ENCODE results near the gene MESP2. TPM values are rescaled to one million over a fixed set of nuclear protein-coding genes. Genes with fewer than 3 reads are reported as not detected.

The MESP2 gene
- total RNA-seq, 2 donors from 2014 or later = not detected

DNA sequence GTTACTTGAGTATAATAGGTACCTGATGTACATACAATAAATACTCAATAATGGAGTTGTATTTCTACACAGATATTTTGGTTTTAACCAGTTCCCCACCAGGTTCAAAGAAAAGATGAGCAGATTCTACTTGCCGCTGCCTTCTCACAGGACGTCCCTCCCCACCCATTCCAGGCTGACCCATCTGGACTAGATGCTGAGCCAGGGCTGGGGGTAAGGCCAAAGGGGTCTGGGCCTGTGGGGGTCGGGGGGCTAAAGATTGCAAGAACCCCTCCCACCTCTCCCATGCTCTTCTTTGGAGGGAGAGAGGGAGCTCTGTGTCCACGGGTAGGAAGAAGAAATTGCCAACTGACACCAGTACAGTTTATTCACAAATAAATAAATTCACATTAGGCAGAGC lies 26.6 kb upstream of the MESP2 start:
- peaks cover 6% of the 10 kb centered on the region for H3K4me1 Mint-ChIP-seq (ENCODE audit: low read depth)
- peak overlapping the region; percentile 74 to 76 for H3K4me3 Mint-ChIP-seq
- no peak overlapping the region for H3K27ac Mint-ChIP-seq
- H3K27me3 Mint-ChIP-seq (ENCODE audit: low read depth) = peaks cover 28% of the 10 kb centered on the region
- H3K9me3 Mint-ChIP-seq = no peaks in the 10 kb centered on the region
- no peaks in the 10 kb centered on the region for H3K36me3 Mint-ChIP-seq (ENCODE audit: insufficient read depth in 2 of 2)
- DNase-seq (no peak), ATAC-seq (replicated peaks in 1 of 2) (no peak)

DNA sequence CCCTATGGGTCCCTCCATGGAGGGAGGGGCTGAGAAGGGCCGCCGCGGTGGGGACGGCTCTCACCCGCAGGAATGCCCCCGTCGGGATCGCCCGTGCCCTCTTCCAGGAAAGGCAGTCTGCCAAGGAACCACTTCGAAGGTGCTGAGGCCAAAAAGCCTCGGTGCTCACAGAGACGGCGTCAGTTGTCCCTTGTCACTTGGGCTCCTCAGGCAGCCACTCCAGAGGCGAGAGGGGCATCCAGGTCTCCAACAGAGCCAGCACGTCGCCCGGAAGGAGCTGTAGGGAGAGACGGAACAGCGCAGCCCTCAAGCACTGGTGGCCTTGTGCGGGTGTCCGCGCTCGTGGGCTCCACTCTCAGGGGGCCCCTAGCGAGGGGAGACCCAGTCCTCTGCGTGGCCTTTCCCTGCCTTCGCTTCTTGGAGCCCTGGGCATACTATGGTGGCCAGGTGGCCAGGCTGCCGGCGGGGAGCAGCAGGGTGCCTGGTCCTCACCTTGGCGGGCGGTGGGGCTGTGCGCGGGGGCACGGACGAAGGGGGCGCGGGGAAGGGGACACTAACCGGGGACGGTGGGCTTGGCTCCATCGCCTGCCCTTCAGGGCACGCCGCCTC lies 26.1 kb upstream of the MESP2 start:
- ATAC-seq (replicated peaks in 1 of 2) (peak in 1 of 2 donors; percentile 9), DNase-seq (peak in 1 of 2 donors; percentile 17)
- Mint-ChIP-seq H3K4me1 (ENCODE audit: low read depth) (peaks cover 6% of the 10 kb centered on the region), H3K9me3 (no peaks in the 10 kb centered on the region), H3K27me3 (ENCODE audit: low read depth) (peaks cover 28% of the 10 kb centered on the region), H3K27ac (no peak overlapping the region), H3K4me3 (peak overlapping the region; percentile 74 to 76), H3K36me3 (ENCODE audit: insufficient read depth in 2 of 2) (no peaks in the 10 kb centered on the region)

DNA sequence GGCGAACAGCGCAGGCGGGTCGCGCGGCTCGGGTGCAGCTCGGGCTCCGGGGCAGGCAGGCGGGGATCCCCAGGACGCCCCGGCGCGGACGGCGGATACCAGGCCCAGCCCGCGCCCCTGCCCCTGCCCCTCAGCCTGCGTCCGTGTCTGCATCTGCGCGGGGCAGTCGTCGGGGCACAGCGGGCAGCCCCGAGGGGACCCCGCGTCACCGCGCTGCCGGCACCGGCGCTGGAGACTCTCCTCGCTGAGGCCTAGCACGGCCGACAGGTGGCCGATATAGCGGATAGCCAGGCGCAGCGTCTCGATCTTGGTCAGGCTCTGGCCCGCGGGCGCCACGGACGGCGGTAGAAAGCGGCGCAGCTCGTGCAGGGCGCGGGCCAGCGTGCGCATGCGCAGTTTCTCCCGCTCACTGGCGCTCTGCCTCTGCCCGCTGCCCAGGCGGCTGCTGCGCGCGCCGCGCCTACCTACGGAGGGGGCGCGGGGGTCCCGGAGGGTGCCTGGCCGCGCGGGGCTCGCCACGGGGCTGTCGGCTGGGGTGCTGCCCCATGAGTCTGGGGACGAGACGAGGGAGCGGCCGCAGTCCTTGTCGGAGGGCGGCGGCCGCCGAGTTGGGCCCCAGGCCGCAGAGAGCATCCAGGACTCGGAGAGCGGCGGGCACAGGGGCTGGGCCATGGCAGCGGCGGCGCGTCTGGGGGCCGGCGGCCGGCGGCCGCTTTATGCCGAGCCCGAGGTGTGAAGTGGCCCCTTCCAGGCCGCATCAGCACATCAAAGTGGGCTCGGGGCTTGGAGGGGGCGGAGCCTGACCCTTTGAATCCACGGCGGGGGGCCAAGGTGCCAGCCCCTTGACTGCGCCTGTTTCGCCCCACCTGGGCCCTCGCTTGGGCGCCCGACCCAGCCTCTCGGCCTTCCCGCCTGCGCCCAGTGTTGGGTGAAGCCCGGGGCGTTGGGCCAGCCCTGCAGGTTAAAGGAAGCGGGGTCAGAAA lies 25.3 kb upstream of the MESP2 start, which contains the start of gene MESP1:
TSS of gene MESP1 (minus strand) at position 690 of the 983 bp plus-strand sequence. CDS start at position 672, 18 bp downstream.
- H3K27ac Mint-ChIP-seq = peak within 1 kb of the TSS; percentile 42
- DNase-seq = peak; percentile 93 to 94
- H3K36me3 Mint-ChIP-seq (ENCODE audit: insufficient read depth in 2 of 2) = no peaks in the 10 kb centered on the region
- H3K27me3 Mint-ChIP-seq (ENCODE audit: low read depth) = peaks cover 31% of the 10 kb centered on the region
- H3K9me3 Mint-ChIP-seq = no peaks in the 10 kb centered on the region
- peak; percentile 93 to 94 for ATAC-seq (replicated peaks in 1 of 2)
- H3K4me3 Mint-ChIP-seq = peak within 1 kb of the TSS; percentile 74 to 76
- peaks cover 6% of the 10 kb centered on the region for H3K4me1 Mint-ChIP-seq (ENCODE audit: low read depth)

DNA sequence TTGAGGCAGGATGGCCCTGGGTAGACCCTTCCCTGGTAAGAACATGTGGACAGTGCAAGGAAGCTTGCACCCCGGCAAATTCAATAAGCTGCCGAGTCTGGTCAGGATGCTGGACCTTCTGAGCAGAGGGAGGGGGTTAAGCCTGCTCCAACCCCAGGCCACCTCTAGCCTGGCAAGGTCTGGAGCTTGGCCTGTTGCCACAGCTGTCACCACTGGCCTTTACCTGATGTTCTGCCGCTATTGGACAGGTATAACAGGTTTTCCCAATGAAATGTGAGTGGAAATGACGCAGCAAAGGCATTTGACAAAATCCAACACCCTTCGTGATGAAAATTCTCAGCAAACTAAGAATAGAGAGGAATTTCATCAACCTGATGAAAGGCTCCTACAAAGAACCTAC lies 24.4 kb upstream of the MESP2 start:
- Mint-ChIP-seq H3K36me3 (ENCODE audit: insufficient read depth in 2 of 2) (no peaks in the 10 kb centered on the region), H3K27me3 (ENCODE audit: low read depth) (peaks cover 35% of the 10 kb centered on the region), H3K4me3 (peak overlapping the region; percentile 31 to 56), H3K27ac (no peak overlapping the region), H3K4me1 (ENCODE audit: low read depth) (peaks cover 6% of the 10 kb centered on the region), H3K9me3 (no peaks in the 10 kb centered on the region)
- no peak for DNase-seq
- no peak for ATAC-seq (replicated peaks in 1 of 2)

DNA sequence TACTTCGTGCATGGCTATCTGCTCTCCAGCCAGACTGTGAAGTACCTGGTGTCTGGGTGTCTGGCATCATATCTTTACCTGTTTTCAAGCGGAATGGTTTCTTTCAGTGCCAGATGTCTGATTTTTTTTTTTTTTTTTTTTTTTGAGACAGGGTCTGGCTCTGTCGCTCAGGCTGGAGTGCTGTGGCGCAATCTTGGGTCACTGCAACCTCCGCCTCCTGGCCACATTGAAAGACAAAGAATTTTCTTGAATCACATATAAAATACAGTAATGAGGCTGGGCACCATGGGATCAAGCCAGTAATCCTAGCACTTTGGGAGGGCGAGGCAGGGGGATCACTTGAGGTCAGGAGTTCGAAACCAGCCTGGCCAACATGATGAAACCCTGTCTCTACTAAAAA lies 22.3 kb upstream of the MESP2 start:
- DNase-seq = no peak
- Mint-ChIP-seq H3K4me3 (no peak overlapping the region), H3K27me3 (ENCODE audit: low read depth) (peaks cover 28% of the 10 kb centered on the region), H3K9me3 (no peaks in the 10 kb centered on the region), H3K4me1 (ENCODE audit: low read depth) (peaks cover 6% of the 10 kb centered on the region), H3K36me3 (ENCODE audit: insufficient read depth in 2 of 2) (no peaks in the 10 kb centered on the region), H3K27ac (no peak overlapping the region)
- no peak for ATAC-seq (replicated peaks in 1 of 2)

DNA sequence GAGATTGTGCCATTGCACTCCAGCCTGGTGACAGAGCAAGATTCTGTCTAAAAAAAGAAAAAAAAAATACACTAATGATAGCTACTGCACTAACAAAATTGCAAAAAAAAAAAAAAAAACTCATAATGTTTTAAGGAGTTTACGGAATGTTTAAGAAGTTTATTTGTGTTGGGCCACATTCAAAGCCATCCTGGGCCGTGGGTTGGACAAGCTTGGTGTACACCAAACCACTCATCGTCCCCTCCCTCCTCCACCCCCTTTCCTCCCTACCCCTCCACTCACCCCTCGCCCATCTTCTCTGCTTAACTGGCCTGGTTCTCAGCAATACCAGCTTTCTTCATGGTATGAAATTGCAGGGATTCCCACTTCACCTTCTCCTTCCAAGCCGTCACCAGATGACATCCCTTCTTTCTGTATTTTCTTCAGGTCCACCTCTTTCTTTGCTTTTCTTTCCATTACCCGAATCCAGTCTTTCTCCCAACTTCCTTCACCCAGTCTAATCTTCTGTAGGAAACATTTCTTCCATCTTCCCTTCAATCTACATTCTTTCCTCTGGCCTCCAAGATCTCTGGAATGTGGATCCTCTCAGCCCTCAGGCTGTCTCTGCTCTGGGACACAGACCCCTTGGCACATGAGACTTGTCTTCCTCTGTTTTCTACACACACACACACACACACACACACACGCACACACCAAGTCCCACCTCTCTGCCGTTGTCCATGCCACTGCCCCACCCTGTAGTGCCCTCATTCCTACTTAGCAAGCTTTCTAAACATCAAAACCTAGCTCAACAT lies 21.6 kb upstream of the MESP2 start:
- Mint-ChIP-seq H3K36me3 (ENCODE audit: insufficient read depth in 2 of 2) (no peaks in the 10 kb centered on the region), H3K4me1 (ENCODE audit: low read depth) (peaks cover 6% of the 10 kb centered on the region), H3K4me3 (no peak overlapping the region), H3K9me3 (no peaks in the 10 kb centered on the region), H3K27ac (no peak overlapping the region), H3K27me3 (ENCODE audit: low read depth) (peaks cover 21% of the 10 kb centered on the region)
- ATAC-seq (replicated peaks in 1 of 2) = no peak
- no peak for DNase-seq

DNA sequence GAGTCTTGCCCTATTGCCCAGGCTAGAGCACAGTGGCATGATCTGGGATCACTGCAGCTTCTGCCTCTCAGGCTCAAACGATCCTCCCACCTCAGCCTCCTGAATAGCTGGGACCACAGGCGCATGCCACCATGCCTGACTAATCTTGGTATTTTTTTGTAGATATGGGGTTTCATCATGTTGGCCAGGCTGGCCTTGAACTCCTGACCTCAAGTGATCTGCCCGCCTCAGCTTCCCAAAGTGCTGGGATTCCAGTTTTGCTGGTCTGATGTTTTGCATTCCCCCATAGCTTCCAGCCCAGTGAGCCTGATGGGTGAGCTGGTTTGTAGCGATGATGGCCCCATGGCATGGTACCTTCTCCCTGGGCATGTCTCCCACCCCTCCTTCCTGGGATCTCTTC lies 20.4 kb upstream of the MESP2 start:
- H3K27ac Mint-ChIP-seq = no peak overlapping the region
- no peak overlapping the region for H3K4me3 Mint-ChIP-seq
- H3K36me3 Mint-ChIP-seq (ENCODE audit: insufficient read depth in 2 of 2) = no peaks in the 10 kb centered on the region
- ATAC-seq (replicated peaks in 1 of 2) (no peak), DNase-seq (no peak)
- H3K4me1 Mint-ChIP-seq (ENCODE audit: low read depth) = peaks cover 2% of the 10 kb centered on the region
- H3K27me3 Mint-ChIP-seq (ENCODE audit: low read depth) = peaks cover 15% of the 10 kb centered on the region
- H3K9me3 Mint-ChIP-seq = no peaks in the 10 kb centered on the region

DNA sequence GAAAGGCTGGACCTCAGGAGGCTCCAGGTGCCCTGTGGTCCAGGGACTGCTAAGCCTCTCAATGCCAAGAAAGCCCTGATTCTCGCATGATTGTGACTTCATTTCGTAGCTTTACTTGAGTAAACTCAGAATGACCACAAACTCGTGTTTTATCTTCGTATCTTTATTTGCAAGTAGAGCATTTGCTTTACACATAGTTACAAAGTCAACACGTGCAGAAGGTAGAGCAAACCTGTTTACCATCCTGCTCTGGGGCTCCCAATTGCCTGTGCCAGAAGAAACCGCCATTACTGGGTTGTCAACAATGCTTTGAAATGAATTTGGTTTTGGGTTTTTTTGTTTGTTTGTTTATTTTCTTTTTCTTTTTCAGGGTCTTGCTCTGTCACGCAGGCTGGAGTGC lies 19.2 kb upstream of the MESP2 start:
- peaks cover 14% of the 10 kb centered on the region for H3K27me3 Mint-ChIP-seq (ENCODE audit: low read depth)
- H3K4me1 Mint-ChIP-seq (ENCODE audit: low read depth) = peaks cover 6% of the 10 kb centered on the region
- H3K36me3 Mint-ChIP-seq (ENCODE audit: insufficient read depth in 2 of 2) = no peaks in the 10 kb centered on the region
- no peak overlapping the region for H3K4me3 Mint-ChIP-seq
- no peak overlapping the region for H3K27ac Mint-ChIP-seq
- H3K9me3 Mint-ChIP-seq = no peaks in the 10 kb centered on the region
- ATAC-seq (replicated peaks in 1 of 2) (no peak), DNase-seq (no peak)

DNA sequence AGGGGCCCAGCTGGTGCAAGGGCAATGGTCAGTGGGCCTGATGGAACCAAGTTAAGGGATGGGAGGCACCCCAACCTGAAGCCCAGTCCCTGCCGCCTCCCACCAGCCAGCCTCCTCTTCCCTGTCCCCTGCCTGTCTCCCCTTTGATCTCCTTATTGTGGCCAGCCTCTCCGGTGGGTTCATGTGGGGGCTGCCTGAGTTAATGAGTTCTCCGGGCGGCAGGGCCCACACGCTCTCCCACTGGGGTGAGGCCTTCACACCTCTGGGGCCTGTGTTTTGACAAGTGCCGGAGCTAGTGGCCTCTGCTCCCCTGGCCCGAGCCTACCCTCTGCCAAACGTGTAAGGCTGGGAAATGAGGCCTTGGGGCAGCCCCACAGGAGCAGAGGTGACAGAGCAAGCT lies 17.8 kb upstream of the MESP2 start:
- ATAC-seq (replicated peaks in 1 of 2) (no peak), DNase-seq (no peak)
- no peak overlapping the region for H3K4me3 Mint-ChIP-seq

DNA sequence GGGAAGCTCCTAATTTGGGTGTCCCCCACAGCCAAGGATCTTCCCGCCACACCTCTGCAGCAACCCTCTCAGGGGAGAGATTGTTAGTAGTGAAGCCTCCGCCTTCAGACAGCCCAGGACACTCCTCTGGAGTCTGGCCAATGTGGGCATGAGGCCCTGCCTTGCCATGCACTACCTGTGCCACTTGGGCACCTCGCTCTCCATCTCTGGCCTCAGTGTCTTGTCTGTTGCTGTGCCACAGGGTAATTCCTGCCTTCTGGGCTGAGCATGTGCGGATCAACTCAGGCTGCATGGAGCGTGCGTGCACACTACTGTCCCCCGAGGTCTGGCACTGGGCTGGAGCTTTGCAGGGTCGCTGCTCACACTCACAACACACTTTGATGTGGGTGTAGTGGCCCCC lies 17.2 kb upstream of the MESP2 start:
- peaks cover 7% of the 10 kb centered on the region for H3K27me3 Mint-ChIP-seq (ENCODE audit: low read depth)
- H3K36me3 Mint-ChIP-seq (ENCODE audit: insufficient read depth in 2 of 2) = no peaks in the 10 kb centered on the region
- peaks cover 6% of the 10 kb centered on the region for H3K4me1 Mint-ChIP-seq (ENCODE audit: low read depth)
- no peak overlapping the region for H3K27ac Mint-ChIP-seq
- ATAC-seq (replicated peaks in 1 of 2) (no peak), DNase-seq (no peak)
- H3K9me3 Mint-ChIP-seq = no peaks in the 10 kb centered on the region
- H3K4me3 Mint-ChIP-seq = no peak overlapping the region

More for the DNA sequence above, 17.8 kb upstream of the MESP2 start:
- Mint-ChIP-seq H3K9me3 (no peaks in the 10 kb centered on the region), H3K27ac (no peak overlapping the region), H3K27me3 (ENCODE audit: low read depth) (peaks cover 7% of the 10 kb centered on the region), H3K4me1 (ENCODE audit: low read depth) (peaks cover 6% of the 10 kb centered on the region), H3K36me3 (ENCODE audit: insufficient read depth in 2 of 2) (no peaks in the 10 kb centered on the region)

DNA sequence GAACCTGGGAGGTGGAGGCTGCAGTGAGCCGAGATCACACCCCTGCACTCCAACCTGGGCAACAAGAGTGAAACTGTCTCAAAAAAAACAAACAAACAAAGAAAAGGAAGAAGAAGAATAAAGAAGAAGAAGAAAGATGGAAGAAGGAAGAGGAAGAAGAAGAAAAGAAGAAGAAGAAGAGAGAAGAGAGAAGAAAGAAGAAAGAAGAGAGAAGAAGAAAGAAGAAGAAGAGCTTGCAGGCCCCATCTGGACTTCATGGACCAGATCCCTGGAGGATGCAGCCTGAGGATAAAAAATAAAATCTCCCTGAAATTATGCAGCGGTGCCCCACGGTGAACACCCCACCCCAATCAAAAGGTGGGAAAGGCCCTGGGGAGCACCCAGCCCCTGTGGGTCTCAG lies 16.3 kb upstream of the MESP2 start:
- DNase-seq (no peak), ATAC-seq (replicated peaks in 1 of 2) (no peak)
- Mint-ChIP-seq H3K27me3 (ENCODE audit: low read depth) (peaks cover 7% of the 10 kb centered on the region), H3K36me3 (ENCODE audit: insufficient read depth in 2 of 2) (no peaks in the 10 kb centered on the region), H3K4me1 (ENCODE audit: low read depth) (peaks cover 6% of the 10 kb centered on the region), H3K27ac (no peak overlapping the region), H3K9me3 (no peaks in the 10 kb centered on the region), H3K4me3 (no peak overlapping the region)

DNA sequence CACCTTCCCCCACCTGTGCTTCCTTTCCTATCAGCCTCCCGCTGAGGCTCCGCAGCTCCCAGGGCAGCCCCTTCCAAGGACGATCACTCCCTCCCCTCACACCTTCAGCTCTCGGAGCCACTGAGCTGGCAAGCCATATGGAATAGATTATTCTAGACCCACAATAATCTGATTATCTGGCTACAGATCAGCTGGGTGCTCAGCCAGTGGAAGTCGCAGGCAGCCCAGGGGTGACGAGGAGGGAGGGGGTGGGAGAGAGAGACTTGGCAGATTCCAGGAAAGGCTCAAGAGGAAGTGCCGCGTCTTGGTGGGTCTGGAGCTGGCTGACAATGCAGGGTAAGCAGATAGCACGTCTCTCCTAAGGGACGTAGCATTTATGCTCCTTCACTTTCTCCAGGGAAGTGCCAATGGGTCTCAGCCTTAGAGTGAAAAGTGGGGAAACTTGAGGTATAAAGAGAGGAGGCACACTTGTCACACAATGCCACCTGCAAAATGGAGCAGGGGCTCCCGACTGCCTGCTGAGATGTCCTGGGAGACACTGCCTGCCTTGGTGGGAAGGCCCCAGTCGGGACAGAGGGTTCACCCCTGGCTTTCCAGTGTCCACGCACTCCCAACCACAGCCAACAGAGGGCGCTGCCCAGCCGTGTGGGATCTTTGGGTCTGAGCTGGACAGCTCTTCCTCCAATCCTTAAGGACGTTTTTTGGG lies 15.7 kb upstream of the MESP2 start:
- ATAC-seq (replicated peaks in 1 of 2) (peak; percentile 85 to 86), DNase-seq (peak; percentile 75 to 84)
- H3K27me3 Mint-ChIP-seq (ENCODE audit: low read depth) = peaks cover 7% of the 10 kb centered on the region
- no peak overlapping the region for H3K4me3 Mint-ChIP-seq
- H3K36me3 Mint-ChIP-seq (ENCODE audit: insufficient read depth in 2 of 2) = no peaks in the 10 kb centered on the region
- no peak overlapping the region for H3K27ac Mint-ChIP-seq
- H3K9me3 Mint-ChIP-seq = no peaks in the 10 kb centered on the region
- peaks cover 6% of the 10 kb centered on the region for H3K4me1 Mint-ChIP-seq (ENCODE audit: low read depth)
